WTC11 (cell line): Measurements from ENCODE around the gene CDH19. TPM values are rescaled to one million over a fixed set of nuclear protein-coding genes. Genes with fewer than 3 reads are reported as not detected.

ENCODE experiments used
- ATAC-seq: fragments of 200-7000 bp; cut with Tn5 transposase; 2 replicates; pipeline ENCODE4 v1.10.0; 2021; ENCODE audit warnings: mild to moderate bottlenecking, moderate library complexity
- CTCF ChIA-PET: fragments of 300-600 bp; sonication (Branson Sonifier 250); formaldehyde crosslinking; loops from one replicate; lab custom pipeline; 2021; ENCODE audit warnings: antibody characterized with exemption; lab: Charles Lee
- POLR2A ChIA-PET: fragments of 350-600 bp; sonication (Branson Sonifier 250); formaldehyde crosslinking; loops from one replicate; lab custom pipeline; 2021; ENCODE audit warnings: antibody characterized with exemption; lab: Charles Lee
- DNase-seq: peaks from one replicate; pipeline ENCODE4 v3.0.0; 2021; ENCODE audit warnings: low spot score
- H3K27ac Mint-ChIP-seq: 2 replicates; pipeline ENCODE4 v1.8.0; 2021; ENCODE audit warnings: mixed read lengths
- H3K27me3 Mint-ChIP-seq: 2 replicates; pipeline ENCODE4 v1.8.0; 2021; ENCODE audit warnings: low read depth, mild to moderate bottlenecking, moderate library complexity, mixed read lengths
- H3K36me3 Mint-ChIP-seq: 2 replicates; pipeline ENCODE4 v1.8.0; 2021; ENCODE audit warnings: mixed read lengths
- H3K4me1 Mint-ChIP-seq: 2 replicates; pipeline ENCODE4 v1.8.0; 2022; ENCODE audit warnings: mixed read lengths
- H3K4me3 Mint-ChIP-seq: 2 replicates; pipeline ENCODE4 v1.8.0; 2021; ENCODE audit warnings: mild to moderate bottlenecking, moderate library complexity, mixed read lengths
- H3K9me3 Mint-ChIP-seq: 2 replicates; pipeline ENCODE4 v1.8.0; 2021; ENCODE audit warnings: mixed read lengths
- ATF1 ChIP-seq: sonication (generic); formaldehyde crosslinking; IDR thresholded peaks from 2 replicates; pipeline ENCODE4 v1.8.1; 2023; ENCODE audit warnings: mild to moderate bottlenecking, moderate library complexity, missing genetic modification reagents
- E2F5 ChIP-seq: sonication (generic); formaldehyde crosslinking; IDR thresholded peaks from 2 replicates; pipeline ENCODE4 v1.8.1; 2022; ENCODE audit warnings: mild to moderate bottlenecking, moderate library complexity, missing genetic modification reagents
- ESRRA ChIP-seq: sonication (generic); formaldehyde crosslinking; IDR thresholded peaks from 2 replicates; pipeline ENCODE4 v1.8.1; 2022; ENCODE audit warnings: mild to moderate bottlenecking, missing genetic modification reagents, borderline replicate concordance
- FOXP4 ChIP-seq: sonication (generic); formaldehyde crosslinking; IDR thresholded peaks from 2 replicates; pipeline ENCODE4 v1.8.0; 2022; ENCODE audit warnings: mild to moderate bottlenecking, missing genetic modification reagents
- MLX ChIP-seq: sonication (generic); formaldehyde crosslinking; IDR thresholded peaks from 2 replicates; pipeline ENCODE4 v1.8.1; 2023; ENCODE audit warnings: mild to moderate bottlenecking, missing genetic modification reagents, moderate library complexity
- NFATC4 ChIP-seq: fragments of 250-450 bp; sonication (Bioruptor Pico); IDR thresholded peaks from 2 replicates; pipeline ENCODE4 v1.9.0; 2021; ENCODE audit warnings: mild to moderate bottlenecking
- NFYB ChIP-seq: sonication (generic); formaldehyde crosslinking; conservative IDR thresholded peaks from 2 replicates; pipeline ENCODE4 v1.8.0; 2022; ENCODE audit warnings: low read depth, missing genetic modification reagents
- RELA ChIP-seq: sonication (generic); formaldehyde crosslinking; IDR thresholded peaks from 2 replicates; pipeline ENCODE4 v1.8.1; 2022; ENCODE audit warnings: missing genetic modification reagents, mild to moderate bottlenecking, borderline replicate concordance
- RORB ChIP-seq: fragments of 250-450 bp; sonication (Bioruptor Pico); IDR thresholded peaks from 2 replicates; pipeline ENCODE4 v1.9.0; 2021; ENCODE audit warnings: mild to moderate bottlenecking
- SMAD3 ChIP-seq: sonication (generic); formaldehyde crosslinking; IDR thresholded peaks from 2 replicates; pipeline ENCODE4 v1.8.0; 2022; ENCODE audit warnings: missing genetic modification reagents, mild to moderate bottlenecking, borderline replicate concordance
- STAT6 ChIP-seq: sonication (generic); formaldehyde crosslinking; conservative IDR thresholded peaks from 2 replicates; pipeline ENCODE4 v1.8.1; 2023; ENCODE audit warnings: mild to moderate bottlenecking, low read depth, missing genetic modification reagents, moderate library complexity
- TCF7 ChIP-seq: sonication (generic); formaldehyde crosslinking; IDR thresholded peaks from 2 replicates; pipeline ENCODE4 v1.8.0; 2022; ENCODE audit warnings: mild to moderate bottlenecking, low read depth, missing genetic modification reagents, moderate library complexity
- USF2 ChIP-seq: sonication (generic); formaldehyde crosslinking; IDR thresholded peaks from 2 replicates; pipeline ENCODE4 v1.8.1; 2023; ENCODE audit warnings: mild to moderate bottlenecking, missing genetic modification reagents, moderate library complexity
- ZMAT4 ChIP-seq: fragments of 250-450 bp; sonication (Bioruptor Pico); IDR thresholded peaks from 2 replicates; pipeline ENCODE4 v1.9.0; 2021; ENCODE audit warnings: mild to moderate bottlenecking
- ZNF671 ChIP-seq: fragments of 250-450 bp; sonication (Bioruptor Pico); IDR thresholded peaks from 2 replicates; pipeline ENCODE4 v1.8.0; 2021; ENCODE audit warnings: mild to moderate bottlenecking
- total RNA-seq: library from RNA; stranded (reverse); gene quantifications from 3 replicates; pipeline ENCODE4 v1.2.3, GENCODE V29; 2021

CDH19 gene
- total RNA-seq, 1 experiment from 2014 or later = not detected

- no peak for TF ChIP-seq USF2 (CRISPR knock-in tag)
Observed at GRCh38 chr18:66632756-66633155, 28.9 kb upstream of the CDH19 start (continued).

GRCh38 chr18:66630831-66631230 is 26.9 kb upstream of the CDH19 start:
- CTCF ChIA-PET = no interaction called here
- no peak overlapping the region for H3K4me3 Mint-ChIP-seq

More at GRCh38 chr18:66630831-66631230, 26.9 kb upstream of the CDH19 start:
- ATAC-seq = no peak
- peaks cover 5% of the 10 kb centered on the region; the same call in 1 of the 2 replicates for H3K4me1 Mint-ChIP-seq
- DNase-seq = no peak
- no peaks in the 10 kb centered on the region for H3K36me3 Mint-ChIP-seq
- POLR2A ChIA-PET = no interaction called here
- TF ChIP-seq MLX (CRISPR knock-in tag) (no peak), NFYB (CRISPR knock-in tag) (no peak), SMAD3 (CRISPR knock-in tag) (no peak), FOXP4 (CRISPR knock-in tag) (no peak), ZNF671 (CRISPR knock-in tag) (no peak), RORB (CRISPR knock-in tag) (no peak), STAT6 (CRISPR knock-in tag) (no peak), ATF1 (no peak), ZMAT4 (CRISPR knock-in tag) (no peak), TCF7 (CRISPR knock-in tag) (no peak), E2F5 (CRISPR knock-in tag) (no peak), NFATC4 (CRISPR knock-in tag) (no peak), RELA (CRISPR knock-in tag) (no peak), ESRRA (CRISPR knock-in tag) (no peak)
- H3K9me3 Mint-ChIP-seq = peaks cover 3% of the 10 kb centered on the region; the same call in 1 of the 2 replicates
- H3K27ac Mint-ChIP-seq = no peak overlapping the region
- H3K27me3 Mint-ChIP-seq = no peaks in the 10 kb centered on the region
